HG03520 (cell line): ENCODE measurements around the gene AP1M1.
A peak's percentile ranks its signal among the peaks of the same experiment; 100 is the strongest.

ENCODE experiments used
- ATAC-seq: cut with Tn5 transposase; IDR thresholded peaks from one replicate; pipeline ENCODE4 v1.9.1; 2021; ENCODE audit warnings: mild to moderate bottlenecking, moderate library complexity; ENCODE audit not compliant: unreplicated experiment

AP1M1 gene

DNA sequence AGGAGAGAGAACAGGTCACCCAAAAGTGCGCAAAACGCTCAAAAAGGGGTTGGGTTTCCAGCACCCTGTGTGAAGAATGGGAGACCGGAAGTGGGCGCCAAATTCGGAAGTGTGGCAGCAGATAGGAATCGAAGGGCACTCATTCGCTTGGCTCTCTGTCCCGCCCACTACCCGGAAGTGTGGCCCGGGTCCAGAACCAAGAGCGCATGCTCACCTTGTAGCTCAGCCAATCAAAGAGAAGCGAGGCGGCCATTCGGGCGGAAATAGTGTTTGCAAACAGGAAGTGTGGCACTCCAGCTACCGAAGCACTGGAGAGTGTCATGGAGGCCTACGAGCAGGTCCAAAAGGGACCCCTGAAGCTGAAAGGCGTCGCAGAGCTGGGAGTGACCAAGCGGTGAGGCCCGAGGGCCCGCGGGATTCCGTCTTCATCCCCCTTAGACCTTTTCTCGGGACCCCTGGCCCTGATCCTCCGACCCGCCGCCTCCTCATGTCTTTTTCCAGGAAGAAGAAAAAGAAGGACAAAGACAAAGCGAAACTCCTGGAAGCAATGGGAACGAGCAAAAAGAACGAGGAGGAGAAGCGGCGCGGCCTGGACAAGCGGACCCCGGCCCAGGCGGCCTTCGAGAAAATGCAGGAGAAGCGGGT is 12.5 kb upstream of the AP1M1 start, which contains the start of gene FAM32A:
Gene FAM32A (plus strand): TSS at position 288 of the 645 bp plus-strand sequence. CDS start 33 bp downstream, at position 321.
- ATAC-seq = peak; percentile 80

DNA sequence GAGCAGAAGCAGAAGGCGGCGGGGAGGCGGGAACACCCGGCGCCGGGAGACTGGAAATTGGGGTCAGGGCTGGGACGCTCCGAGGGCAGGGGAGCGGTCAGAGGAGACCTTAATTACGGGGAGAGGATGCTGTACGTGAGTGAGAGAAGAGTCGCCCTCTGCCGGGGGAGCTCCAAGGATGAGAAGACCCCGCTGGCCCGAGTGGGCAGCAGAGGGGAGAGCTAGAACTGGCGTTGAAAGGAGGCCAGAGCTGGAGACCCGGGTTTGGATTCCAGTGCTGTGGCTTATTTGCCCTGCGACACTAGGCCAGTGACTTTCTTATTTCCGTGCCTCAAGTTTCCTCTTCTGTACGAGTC is 12.0 kb upstream of the AP1M1 start:
- ATAC-seq = no peak

DNA sequence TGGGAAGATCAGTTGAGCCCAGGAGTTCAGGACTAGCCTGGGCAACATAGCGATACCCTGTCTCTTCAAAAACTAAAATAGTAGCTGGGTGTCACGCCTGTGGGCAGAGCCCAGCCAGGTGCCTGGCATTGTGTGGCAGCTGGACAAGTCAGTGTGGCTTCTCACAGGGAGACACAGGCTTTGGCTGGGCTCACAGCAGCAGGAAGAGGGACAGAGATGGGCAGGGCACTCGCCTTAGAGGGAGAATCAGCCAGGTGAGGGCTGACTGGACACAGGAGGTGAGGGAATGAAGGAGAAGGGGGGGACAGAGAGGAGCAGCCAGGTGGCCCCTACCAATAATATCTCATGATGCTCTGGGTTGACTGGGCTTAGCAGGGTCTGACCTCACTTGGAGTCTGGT is 9.2 kb upstream of the AP1M1 start:
- no peak for ATAC-seq

DNA sequence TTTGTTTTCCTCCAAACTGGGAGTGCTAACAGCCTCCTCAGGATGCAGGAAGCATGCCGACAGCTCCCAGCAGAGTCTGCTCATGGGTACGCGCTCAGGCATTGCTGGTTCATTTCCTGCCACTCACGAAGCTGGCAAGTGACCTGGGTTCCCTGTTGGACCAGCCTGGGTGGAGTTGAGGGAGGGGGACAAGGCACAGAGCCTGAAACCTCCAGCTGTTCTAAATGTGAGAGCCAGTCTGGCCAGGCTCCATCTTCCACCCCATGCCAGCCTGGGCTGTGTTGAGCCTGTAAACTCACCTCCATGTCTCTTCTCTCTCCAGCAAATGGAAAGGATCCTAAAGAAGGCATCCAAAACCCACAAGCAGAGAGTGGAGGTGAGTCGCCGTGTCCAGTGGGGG is 7.5 kb upstream of the AP1M1 start:
- ATAC-seq = no peak

DNA sequence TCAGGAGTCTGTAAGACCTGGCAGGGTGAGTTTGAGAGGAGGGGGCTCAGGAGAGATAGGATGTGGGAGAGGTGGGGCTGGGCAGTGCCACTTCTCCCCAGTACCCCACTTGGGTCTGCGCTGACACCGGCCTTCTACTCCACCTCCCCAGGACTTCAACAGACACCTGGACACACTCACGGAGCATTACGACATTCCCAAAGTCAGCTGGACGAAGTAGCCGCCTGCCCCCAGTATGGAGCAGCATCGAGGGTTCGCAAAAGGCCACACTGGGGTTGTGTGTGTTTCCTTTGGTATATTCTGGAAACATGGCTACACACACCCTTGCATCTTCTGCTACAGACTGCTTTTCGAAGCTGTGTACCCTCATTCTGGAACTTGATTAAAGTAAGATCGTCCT is 7.0 kb upstream of the AP1M1 start:
- no peak for ATAC-seq

DNA sequence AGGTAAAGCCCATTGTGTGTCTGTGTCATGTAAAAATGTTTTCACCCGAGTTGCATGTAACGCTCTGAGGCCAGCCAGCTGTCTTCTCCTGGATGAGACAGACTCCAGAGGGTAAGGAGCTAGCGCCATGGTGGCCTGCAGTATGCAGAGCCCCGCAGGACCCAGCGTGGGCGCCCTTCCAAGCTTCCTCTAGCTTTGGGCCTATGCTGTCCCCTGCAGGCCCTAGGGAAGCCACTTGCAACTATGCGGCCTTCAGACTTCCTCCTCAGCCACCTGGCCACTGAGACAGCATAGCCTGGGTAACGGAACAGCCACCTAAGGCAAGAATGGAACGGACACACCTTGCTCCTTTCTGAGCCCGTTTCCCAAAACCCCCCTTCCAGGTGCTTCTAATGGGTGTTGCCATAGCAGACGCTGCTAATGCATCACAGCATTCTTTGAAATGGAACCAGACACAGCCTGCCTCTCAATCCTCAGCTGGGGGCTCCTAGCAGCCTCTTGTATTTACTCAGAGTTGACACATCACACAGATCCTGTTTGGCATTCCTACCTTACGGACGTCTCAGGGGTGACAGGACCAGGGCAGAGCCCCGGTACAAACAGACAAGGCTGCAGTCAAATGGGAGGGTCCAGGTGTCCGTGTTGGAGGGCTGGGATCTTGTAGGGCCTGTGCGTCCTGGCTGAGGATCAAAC is 6.3 kb upstream of the AP1M1 start:
- no peak for ATAC-seq

DNA sequence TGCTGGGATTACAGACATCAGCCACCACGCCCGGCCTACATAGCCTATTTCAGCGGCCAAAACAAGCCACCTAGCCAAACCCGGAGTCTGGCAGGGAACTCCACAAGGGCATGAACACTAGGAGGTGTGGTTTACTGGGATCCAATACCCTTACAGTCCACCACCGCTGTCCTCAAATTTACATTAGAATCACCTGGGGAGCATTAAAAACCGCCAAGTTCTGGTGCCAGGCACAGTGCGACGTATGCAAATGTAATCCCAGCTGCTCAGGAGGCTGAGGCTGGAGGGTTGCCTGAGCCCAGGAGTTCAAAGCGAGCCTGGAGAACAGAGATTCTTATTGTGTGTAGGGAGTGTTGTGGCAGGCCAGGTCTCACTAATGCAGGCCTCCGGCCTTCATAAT is 4.2 kb upstream of the AP1M1 start:
- no peak for ATAC-seq

DNA sequence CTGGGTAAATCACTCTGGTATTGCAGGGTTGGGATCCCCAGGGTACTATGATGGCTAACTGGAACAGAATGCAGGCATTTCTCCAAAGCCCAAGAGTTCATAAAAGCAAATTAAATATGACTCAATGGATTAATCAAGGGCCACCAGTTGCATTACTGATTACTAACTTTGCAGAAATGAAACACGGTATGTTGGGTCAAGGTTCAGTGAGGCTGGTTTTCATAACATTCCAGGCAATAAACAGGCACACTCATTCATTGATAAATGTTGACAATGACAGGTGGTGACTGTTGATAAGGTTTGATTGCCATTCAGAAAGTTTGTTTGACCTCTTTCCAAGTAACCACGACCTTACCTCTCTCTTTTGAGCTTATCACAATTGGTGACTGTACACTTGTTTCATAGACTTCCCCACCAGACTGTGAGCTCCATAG is 506 bp upstream of the AP1M1 start:
- no peak for ATAC-seq

DNA sequence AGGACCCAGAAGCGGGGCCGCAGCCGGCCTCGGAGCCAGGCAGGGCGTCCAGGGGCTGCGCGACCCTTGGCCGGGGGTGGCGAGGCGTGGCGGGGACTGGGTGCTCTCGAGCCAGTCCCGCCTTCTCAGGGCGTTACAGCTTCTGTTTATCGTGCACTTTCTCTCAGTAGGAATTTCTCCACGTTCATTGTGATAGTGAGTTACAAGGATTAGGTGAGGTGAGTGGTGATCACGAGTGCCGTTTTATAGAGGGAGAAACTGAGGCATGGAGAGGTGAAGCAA is 600 bp downstream of the AP1M1 start:
- ATAC-seq = no peak

DNA sequence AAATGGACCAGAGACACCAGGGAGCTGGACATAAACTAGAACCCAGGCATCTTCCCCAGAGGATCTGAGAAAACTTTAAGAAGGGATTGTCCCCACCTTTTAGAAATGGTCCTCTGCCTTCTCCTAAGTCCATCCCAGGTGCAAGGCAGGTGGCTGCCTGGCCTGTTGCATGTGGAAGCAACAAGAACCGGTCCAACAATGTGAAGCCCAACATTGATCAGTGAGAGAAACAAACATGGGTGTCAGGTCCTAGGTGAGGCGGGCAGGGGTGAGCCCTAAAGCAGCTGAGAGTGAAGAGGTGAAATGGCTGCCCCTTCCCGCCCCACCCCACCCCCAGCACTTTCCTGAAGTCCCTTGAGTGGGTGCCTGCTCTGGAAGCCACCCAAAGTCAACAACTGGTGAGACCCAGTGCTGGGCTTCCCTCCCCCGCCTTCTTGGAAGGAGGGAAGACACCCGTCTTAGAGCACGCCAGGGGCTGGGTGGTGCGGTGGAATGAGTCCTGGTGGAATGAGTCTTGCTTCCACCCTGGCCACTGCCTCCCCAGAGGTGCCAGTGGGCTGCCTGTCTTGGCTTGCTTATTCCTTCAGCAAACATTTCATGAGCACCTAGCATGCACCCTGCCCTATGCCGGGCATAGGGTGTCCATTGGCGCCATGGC is 1.7 kb downstream of the AP1M1 start:
- ATAC-seq = no peak

DNA sequence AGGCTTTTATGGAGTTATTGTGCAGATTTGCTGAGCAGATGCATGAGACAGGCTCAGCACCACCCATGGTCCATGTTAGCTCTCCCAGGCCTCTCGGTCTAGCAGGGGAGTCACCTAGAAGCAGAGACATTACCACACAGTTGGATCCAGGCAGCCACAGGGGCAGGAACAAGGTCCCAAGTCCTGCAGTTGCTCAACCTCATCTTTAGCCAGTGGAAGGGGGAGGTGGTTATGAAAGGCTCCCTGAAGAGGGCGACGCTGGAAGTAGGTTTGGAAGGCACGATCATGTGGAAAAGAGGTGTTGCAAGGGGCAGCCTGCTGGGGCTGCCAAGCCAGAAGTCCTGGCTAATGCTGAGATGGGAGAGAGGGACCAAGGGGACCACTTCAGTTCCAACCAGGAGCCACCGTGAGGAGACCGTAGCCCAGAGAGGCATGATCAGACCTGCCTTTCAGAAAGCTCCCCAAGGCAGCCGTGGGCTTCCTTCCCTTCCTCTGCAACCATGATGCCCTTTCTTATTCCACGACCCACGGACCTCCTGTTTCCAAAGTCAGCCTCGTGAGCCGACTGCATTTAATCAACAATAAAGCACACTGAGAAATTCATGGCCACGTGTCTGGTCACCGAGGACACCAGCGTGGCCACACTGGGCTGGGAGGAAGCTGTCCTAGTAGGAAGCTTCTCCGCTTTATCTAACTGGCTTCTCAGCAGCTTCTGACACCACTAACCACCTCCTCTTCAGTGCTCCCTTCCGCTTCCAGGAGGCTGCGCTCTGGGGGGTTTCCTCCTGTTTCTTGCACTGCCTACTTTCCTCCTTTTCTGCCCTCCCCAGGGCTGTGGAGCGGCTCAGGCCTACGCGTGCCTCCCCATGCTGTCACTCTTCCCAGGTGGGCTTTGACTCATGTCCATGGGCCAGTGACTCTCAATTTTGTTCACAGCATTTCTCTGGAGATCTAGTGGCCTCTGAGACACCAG is 2.6 kb downstream of the AP1M1 start:
- ATAC-seq = no peak

DNA sequence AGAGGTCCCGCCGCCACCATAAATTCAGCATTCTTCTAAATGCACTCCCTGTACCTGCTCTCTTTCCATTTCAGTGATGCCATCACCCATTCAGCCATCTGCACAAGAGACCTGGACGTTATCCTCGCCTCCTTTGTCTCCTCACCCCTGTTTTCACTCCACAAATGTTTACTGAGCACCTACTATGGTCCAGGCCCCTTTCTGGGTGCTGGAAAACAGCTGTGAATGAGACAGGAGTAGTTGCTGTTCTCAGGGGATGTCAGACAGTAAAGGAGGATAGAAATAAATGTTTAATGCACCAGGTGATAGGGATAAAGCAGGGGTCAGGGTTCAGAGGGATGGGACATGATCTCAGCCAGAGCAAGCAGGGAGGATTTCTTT is 3.3 kb downstream of the AP1M1 start:
- no peak for ATAC-seq

DNA sequence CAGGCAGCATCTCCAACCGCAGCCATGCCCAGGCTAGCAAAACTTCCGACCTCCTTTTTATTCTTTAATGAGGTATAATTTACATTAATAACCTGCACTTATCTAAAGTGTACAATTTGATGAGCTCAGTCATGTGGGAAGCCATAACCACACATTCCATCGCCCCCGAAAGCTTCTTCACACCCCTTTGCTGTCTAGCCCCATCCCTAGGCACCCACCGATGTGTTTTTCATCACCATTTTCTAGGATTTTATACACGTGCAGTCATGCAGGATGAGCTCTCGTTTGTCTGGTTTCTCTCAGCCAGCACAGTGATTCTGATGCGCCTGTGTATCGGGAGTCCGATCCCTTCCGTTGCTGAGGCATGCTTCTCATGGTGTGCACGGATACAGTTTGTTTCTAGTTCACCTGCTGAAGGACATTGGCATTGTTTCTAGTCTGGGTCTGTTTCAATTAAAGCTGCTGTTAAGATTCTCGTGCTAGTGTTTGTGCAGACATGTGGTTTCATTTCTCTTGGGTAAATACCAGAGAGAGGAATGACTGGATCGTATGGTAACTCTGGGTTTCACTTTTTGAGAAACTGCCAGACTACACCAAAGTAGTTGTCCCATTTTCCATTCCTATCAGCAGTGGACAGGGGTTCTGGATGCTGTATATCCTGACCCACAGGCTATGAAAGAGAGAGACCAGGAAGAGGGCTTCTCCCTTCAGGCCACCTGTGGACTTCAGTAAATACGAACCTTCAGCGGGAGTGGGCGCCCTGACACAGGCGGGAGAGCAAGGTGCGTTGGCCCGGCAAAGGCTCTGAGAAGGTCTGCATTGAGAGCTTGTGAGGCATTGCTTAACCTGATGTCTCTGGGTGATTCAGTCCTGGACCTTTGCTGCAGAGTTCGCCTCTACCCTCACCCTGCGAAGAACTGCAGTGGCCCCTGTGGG is 4.9 kb downstream of the AP1M1 start:
- no peak for ATAC-seq

DNA sequence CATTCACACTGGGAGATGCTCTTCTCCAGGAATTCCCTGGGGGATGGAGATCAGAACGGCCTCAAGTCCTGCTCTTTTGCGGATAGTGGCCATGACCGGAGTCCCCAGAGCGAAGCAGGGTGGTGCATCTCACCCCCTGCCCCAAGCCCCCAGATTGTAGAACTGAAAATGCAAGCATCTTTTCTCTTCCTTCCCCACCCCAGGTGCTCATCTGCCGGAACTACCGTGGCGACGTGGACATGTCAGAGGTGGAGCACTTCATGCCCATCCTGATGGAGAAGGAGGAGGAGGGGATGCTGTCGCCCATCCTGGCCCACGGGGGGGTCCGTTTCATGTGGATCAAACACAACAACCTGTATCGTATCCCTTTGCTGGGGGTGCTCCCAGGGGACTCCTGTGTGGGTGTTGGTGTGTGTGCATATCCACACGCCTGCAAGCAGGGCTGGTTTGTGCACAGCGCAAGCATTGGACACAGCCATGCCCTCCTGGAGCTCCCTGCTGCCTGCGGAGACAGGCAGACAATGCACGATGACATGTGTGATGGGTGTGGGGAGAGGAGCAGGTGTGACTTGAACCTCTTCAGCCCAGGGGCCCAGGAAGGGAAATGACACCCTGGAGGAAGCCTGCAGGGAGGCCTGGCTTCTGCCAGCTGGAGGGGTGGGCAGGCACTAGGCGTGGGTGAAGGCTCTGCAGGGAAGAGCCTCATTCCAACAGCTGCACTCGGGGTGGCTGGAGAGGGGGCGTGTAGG is 5.7 kb downstream of the AP1M1 start:
- ATAC-seq = no peak

DNA sequence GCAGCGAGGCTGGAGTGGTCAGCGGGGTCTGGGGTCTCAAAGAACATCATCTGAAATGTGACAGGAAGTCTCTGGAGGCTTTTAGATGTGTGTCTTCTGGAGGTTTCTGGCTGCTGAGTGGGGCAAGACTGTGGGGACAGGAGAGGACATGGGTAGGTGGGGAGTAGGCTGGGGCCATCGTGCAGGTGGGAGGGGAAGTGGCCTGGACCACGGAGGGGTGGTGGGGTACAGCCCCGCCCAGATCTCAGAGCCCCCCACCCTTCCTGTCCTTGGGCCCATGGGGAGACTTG is 6.2 kb downstream of the AP1M1 start:
- ATAC-seq = no peak

DNA sequence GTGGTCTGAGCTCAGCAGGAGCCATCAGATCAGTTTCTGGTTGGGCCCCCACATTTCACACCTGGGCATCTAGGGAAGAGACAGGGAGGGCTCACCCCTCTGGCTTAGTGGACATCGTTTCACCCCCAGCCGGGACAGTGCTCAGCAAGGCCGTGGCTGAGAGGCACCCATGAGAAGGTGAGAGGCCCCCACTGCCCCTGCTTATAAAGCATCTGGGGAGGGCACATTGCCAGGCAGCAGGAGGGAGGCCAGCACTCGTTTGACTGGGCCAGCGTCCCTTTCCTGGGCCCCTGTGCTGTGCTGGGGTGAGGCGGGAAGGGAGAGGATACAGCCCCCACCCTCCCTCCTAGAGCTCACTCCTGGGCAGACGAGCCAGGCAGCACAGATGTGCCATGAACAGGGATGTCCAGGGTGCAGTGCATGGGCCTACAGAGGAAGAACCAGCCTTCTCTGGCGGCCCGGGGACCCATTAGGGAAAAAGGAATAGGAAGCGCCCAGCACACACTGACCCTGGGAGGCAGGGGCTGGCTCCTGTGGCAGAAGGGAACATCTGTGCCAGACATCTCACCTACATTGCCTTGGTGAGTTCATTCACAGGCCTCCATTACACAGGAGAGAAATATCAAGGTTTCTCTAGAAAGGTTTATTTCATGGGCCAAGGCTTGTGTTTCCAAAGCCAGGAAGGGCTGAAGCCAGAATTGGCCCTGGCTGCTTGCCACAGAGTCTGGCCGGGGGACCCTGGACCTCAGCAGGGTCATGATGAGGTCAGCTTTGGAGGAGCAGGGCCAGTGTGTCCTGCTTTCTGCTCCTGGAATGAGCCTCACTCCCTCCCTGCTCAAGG is 7.7 kb downstream of the AP1M1 start:
- ATAC-seq = no peak

DNA sequence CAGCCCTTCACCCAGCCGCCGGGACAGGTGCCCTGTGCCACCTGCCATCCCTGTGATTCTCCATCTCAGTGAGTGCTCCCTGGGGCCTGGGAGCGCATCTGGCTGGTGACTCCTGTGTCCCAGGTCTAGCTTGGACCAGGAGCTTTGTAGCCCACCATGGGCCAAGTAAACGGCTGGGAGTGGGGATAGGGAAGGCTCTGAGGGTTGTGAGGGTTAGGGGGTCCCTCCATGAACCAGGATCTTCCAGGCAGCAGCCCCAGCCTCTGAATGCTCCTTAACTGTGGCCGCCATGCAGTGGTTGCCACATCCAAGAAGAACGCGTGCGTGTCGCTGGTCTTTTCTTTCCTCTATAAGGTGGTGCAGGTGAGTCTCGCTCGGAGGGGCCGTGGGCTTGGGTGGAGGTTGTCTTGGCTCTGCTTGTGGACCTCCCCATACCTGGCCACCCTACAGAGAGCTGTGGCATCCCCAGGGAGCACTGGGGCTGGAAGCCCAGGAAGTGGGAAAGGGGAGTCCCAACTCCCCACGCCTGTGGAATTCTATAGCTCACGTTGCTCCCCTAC is 8.4 kb downstream of the AP1M1 start:
- ATAC-seq = no peak

DNA sequence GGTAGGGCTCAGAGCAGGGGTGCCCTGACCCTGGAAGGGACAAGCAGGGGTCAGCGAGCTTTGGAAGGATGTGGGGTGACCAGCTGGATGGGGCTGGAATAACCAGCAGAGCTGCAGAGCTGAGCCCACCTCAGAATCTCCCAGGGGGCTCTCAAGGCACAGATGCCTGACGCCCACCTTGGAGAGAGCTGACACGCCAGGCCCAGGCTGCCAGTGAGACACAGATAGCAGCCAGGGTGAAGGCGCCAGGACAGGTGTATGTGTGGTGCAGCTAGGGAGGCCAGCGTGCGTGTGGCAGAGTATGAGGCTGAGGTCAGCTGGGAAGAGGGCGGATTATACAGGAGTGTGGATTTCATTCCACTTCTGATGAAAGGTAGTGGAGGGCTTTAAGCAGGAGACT is 8.9 kb downstream of the AP1M1 start:
- no peak for ATAC-seq

DNA sequence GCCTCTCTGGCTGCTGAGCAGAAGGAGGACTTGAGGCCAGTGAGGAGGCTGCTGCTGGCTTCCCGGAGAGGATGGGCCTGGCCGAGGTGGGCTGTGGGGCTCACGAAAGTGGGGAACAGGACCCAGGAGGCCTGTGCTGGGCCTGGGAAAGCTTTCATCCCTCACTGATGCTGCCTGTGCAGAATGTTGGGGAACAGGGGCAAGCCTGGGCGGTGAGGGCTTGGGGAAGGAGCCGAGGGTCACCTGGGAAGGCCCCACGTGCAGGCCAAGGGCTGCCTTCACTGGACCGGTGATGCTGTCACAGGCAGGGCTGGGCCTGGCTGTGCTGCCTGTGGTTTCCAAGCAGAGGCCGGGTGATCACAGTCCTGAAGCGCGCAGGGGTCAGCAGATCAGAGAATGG is 9.4 kb downstream of the AP1M1 start:
- no peak for ATAC-seq
